GM21576 (cell line): Measurements from ENCODE around the gene CNGA1.
A peak's percentile ranks its signal among the peaks of the same experiment; 100 is the strongest.
"Not testable (repeated sequence)": the region's sequence is repeated elsewhere in the genome, so short reads cannot be mapped to it uniquely, and the experiment has no call there.

Experiments
- ATAC-seq: cut with Tn5 transposase; IDR thresholded peaks from one replicate; pipeline ENCODE4 v1.9.1; 2021; ENCODE audit warnings: mild to moderate bottlenecking, moderate library complexity; ENCODE audit not compliant: unreplicated experiment

CNGA1 gene

DNA sequence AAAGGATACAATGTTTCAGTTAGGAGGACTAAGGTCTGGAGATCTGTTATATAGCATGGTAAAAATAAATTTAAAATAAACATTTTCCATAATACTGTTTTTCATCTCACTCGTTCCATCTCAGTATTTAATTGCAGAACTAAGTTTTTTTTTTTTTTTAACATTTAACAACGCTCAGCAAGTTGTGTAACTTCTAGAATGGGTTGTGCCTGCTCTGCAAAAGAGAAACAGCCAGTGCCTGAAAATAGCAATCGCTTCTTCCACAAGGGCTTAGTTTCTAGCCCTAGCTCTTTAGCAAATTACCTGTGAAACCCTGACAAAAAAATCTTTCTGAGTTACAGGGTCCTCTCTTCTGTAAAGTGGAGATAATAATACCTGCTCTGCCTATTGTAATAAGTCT is 41.9 kb downstream of the CNGA1 start:
- no peak for ATAC-seq

- ATAC-seq = no peak
Observed at GRCh38 chr4:47972721-47973120, 43.8 kb downstream of the CNGA1 start.

DNA sequence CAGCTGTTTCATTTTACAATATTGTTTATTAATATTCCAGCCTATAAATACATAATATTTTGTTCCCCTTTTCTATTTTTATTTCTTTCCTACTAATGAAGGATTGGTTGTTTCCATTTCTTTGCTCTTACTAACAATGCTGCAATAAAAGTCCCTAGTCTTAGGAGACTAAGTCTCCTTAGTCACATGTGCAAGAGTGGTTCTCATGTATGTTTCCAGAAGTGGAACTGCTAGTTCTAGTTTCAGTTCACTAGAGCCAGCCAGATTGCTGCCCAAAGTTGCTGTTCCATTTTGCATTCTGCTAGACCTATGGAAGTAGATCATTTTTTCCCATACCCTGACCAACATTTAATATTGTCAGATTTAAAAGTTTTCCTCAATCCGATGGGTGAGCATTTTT is 44.3 kb downstream of the CNGA1 start:
- ATAC-seq = peak; percentile 93

GRCh38 chr4:47968847-47969246 is 47.6 kb downstream of the CNGA1 start:
- ATAC-seq = no peak

DNA sequence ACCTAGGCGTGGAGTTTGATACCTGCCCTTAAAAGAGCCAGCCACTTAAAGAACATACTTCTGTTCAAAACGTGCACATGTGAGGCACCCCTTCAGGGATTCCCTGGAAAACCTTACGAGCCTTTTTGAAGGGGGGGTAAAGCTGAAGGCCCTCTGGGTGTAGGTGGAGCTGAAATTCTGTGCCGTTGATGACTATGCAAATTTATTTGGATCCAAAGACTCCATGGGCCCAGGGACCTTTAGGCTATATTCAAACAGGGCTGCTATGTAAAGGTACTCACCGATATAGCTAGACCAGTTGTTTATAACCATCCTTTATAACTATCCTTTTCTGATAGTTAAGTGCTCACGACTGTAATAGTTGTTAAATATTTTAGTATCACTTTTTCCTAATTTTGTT is 61.8 kb downstream of the CNGA1 start:
- no peak for ATAC-seq

GRCh38 chr4:47954245-47954644 is 62.2 kb downstream of the CNGA1 start:
- no peak for ATAC-seq

- no peak for ATAC-seq
Observed at GRCh38 chr4:47945930-47946726, 70.4 kb downstream of the CNGA1 start.

GRCh38 chr4:47942081-47942819 is 74.2 kb downstream of the CNGA1 start:
- ATAC-seq = no peak

GRCh38 chr4:47939456-47939855 is 77.0 kb downstream of the CNGA1 start:
- ATAC-seq = no peak

- ATAC-seq = no peak
Observed at GRCh38 chr4:47936336-47936735, 80.1 kb downstream of the CNGA1 start.

- ATAC-seq = peak; percentile 67
Observed at GRCh38 chr4:47933840-47934239, 82.6 kb downstream of the CNGA1 start.

- no peak for ATAC-seq
Observed at GRCh38 chr4:47930971-47931804, 85.3 kb downstream of the CNGA1 start.

DNA sequence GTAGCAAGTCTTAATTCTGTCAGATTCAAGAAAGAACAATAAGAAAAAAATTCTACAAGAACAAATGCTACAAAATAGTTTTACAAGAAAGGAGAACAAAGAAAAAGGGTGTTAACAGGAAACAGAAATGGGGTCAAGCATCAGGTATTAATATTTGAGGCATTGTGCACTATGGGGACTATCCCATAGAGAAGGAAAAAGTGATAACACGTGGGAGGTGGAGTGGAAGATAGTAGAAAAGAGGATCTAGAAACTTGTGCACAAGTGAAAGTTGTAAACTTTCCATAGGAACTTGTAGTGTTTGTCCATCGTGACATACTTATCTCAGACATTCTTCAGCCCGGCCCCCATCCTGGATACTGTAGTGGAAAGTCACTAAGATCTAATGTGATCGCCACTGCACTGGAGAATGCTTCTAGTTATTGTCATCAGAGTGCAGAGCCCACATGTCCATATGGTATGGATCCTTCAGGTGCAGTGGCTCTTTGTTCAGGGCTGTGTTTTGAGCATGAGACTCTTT is 86.7 kb downstream of the CNGA1 start:
- no peak for ATAC-seq

- peak; percentile 93 for ATAC-seq
Observed at GRCh38 chr4:47926667-47927258, 89.7 kb downstream of the CNGA1 start.

GRCh38 chr4:47923261-47923608 is 93.2 kb downstream of the CNGA1 start:
- ATAC-seq = not testable (repeated sequence)

DNA sequence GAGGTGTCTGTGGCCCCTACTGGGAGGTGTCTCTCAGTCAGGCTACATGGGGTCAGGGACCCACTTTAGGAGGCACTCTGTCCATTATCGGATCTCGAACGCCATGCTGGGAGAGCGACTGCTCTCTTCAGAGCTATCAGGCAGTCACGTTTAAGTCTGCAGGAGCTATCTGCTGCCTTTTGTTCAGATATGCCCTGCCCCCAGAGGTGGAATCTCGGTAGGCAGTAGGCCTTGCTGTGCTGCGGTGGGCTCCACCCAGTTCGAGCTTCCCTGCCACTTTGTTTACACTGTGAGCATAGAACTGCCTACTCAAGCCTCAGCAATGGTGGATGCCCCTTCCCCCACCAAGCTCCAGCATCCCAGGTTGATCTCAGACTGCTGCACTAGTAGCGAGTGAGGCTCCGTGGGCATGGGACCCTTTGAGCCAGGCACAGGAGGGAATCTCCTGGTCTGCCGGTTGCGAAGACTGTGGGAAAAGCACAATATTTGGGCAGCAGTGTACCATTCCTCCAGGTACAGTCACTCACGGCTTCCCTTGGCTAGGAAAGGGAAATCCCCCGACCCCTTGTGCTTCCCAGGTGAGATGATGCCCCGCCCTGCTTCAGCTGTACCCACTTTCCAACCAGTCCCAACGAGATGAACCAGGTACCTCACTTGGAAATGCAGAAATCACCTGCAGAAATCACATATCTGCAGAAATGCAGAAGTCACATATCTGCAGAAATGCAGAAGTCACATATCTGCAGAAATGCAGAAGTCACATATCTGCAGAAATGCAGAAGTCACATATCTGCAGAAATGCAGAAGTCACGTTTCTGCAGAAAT is 93.8 kb downstream of the CNGA1 start:
- not testable (repeated sequence) for ATAC-seq

GRCh38 chr4:47917163-47917562 is 99.3 kb downstream of the CNGA1 start:
- ATAC-seq = not testable (repeated sequence)

GRCh38 chr4:47915378-47915777 is 101.1 kb downstream of the CNGA1 start:
- no peak for ATAC-seq

DNA sequence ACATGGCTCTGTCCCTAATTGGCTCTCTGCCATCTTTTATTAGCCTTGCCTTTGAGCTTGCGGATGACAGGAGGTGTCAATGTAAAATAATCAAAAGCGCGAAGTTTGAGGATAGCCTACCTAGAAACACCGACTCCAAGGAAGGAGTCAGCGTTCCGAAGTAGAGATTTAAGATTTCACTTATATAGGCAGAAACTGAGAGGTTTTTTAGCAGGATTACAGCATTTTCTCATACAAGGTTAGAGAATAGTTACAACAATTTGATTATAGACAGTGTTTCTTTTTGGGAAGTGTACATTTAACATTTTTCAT is 101.6 kb downstream of the CNGA1 start:
- ATAC-seq = peak; percentile 11
